ENCODE data around the gene CRYL1.

DNA sequence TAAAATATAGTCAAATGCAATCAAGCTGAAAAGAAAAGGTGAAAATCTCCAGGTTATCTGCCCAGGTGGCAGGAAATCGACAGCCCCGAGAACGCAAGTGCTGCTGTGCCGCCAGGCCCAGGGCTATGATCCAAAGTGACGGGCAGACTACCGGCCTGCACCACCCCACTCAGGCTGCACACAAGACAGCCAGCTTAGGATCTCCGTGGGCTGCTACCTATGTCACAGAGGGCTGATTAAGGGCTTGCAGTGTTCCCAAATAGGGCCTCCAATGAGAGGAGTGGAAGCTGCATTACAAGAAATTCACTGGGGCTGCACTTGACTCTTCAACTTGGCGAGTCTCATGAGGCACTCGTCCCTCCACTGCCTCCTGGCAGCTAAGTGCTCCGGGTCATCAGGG is 121.8 kb downstream of the CRYL1 start:
- TF ChIP-seq, protein P1, sequence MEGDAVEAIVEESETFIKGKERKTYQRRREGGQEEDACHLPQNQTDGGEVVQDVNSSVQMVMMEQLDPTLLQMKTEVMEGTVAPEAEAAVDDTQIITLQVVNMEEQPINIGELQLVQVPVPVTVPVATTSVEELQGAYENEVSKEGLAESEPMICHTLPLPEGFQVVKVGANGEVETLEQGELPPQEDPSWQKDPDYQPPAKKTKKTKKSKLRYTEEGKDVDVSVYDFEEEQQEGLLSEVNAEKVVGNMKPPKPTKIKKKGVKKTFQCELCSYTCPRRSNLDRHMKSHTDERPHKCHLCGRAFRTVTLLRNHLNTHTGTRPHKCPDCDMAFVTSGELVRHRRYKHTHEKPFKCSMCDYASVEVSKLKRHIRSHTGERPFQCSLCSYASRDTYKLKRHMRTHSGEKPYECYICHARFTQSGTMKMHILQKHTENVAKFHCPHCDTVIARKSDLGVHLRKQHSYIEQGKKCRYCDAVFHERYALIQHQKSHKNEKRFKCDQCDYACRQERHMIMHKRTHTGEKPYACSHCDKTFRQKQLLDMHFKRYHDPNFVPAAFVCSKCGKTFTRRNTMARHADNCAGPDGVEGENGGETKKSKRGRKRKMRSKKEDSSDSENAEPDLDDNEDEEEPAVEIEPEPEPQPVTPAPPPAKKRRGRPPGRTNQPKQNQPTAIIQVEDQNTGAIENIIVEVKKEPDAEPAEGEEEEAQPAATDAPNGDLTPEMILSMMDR (IDR thresholded peaks at IDR 0.05; ENCODE audit: low read depth, low read length, poor library complexity, severe bottlenecking), result no peak
- TF ChIP-seq EZH2phosphoT487 (IDR thresholded peaks at IDR 0.05; ENCODE audit: borderline replicate concordance, low read length), result no peak
